Measurements from ENCODE around the gene PTPRG.

Gene PTPRG

DNA sequence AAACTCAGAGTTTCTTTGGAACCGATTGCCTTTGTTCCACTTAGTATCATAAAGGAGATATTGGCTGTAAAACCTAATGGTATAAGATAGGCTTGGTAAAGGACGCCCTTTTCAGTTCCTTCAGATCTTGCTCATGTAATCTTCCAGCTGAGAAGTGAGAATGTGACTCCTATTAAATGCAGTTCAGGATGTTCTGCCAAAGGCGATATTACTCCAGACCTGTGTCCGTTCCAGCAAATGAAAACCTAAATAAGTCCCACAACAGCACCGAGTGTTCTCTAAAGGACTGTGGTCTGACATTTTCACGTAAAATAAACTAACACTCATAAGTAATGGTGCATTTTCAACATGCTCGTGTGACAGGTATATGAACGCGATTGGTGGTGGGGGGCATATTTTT is 535.8 kb downstream of the PTPRG start:
- DNase-seq: no peak

DNA sequence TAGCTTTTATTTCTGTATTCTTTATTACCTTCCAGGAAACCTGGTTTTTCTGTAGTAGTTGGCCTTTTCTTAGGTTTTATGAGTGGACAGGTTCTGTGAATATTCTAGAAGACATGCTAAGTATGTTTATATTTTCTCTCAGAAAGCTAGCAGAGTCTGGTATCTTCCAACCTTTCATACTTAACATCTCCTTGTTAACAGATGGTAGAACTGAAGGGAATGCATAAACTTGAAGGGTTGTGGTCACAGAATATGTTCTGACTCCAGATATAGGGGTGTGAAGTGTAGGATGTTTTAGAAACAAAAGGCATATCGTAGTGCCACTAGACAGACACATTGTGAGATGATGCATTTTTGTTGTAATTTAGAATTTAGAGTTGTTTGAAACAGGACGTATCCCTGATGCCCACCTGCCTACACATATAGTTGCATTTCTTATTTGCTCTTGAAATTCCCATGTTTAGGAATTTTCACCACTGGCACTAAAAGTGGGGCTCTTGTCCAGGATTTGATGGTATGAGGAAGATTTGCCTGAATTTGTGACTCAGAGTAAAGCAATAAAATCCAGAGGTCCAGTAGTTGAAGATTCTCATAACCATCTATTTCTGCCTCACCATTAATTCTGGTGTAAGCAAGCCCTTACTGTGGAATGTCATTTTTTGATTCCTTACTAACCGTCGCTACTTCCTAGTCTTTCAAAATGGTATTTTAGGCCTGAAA is 537.4 kb downstream of the PTPRG start:
- no peak for DNase-seq

DNA sequence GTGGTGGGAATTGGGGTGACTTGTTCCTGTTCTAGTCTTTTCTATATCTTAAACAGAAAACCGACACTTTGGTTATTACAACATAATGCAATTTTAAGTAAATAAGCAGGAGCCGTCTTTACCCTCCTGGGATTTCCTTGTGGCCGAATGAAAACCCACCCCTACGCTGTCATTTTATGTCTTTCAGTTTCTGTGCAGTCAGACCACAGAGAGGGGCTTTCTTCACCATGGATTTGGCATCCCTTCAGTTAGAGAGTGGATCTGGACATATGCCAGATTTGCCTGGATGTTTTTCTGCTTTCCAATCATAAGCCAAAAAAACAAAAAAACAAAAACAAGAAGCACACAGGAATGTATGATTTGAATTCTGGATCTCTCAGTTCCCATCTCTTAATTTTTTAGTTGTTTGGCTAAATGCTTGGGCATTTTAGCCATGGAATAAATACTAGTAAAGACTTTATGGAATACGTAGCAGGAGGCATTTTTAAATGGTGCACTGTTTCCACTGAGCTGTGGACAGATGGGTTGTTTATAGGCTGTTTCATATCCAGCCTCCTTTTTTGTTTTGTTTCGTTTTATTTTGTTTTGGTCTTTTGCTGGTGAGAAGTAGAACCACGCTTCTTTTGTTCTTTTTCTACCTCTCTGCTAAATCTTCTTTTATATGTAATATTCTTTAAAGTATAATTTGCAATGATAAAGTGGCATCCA is 539.1 kb downstream of the PTPRG start:
- DNase-seq: no peak

DNA sequence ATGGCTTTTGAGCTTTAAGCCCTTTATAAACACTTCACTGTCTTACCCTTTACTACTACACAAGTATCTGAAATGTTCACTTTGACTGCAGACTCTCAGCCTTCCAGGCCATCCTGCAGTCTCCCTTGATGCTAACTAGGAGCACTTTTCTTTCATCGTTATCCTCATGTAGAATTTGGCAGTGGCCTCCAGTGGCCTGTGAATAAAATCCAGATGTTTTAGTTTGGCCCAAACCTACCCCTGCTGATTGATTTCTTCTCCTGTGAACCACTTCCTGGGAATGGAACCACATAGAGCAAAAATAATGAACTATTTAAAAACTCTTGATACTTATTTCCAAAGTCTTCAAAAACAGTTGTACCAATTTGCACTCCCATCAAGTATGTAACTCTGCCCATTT is 540.1 kb downstream of the PTPRG start:
- DNase-seq: no peak

DNA sequence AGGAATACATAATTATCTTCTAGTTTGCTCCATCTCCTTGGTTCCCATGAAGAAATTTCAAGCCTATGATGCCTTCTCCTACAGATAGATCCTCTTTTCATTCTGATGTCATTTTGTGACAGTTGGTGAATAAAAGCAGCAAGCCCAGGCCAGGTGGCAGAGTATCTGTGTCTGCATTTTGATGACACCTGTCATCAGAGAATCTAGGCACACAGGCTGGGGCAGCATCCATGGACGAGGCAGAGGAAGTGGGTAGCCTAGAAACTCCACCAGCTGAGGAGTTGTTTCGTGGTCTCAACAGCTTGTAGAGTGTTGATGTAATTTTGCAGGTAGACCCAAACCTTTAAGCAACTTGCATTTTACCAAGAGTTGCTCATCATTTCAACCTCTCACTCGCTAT is 542.2 kb downstream of the PTPRG start:
- no peak for DNase-seq

DNA sequence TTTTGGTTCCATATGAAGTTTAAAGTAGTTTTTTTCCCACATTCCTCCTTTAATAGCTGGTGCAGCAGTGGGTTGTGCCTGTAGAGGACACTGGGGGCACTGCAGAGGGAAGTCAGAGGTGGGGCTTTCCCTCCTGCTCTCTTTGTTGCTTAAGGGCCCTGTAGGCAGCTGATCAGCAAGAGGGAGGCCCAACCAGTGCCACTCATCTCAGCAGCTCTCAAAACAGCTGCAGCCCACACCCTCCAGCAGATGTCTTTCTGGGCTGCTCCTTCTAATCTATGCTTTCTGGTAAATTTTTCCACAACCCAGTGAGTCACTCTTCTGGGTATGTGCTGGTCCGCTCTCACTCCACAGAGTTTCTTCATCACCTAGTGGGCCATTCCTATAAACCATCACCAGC is 548.2 kb downstream of the PTPRG start:
- no peak for DNase-seq

DNA sequence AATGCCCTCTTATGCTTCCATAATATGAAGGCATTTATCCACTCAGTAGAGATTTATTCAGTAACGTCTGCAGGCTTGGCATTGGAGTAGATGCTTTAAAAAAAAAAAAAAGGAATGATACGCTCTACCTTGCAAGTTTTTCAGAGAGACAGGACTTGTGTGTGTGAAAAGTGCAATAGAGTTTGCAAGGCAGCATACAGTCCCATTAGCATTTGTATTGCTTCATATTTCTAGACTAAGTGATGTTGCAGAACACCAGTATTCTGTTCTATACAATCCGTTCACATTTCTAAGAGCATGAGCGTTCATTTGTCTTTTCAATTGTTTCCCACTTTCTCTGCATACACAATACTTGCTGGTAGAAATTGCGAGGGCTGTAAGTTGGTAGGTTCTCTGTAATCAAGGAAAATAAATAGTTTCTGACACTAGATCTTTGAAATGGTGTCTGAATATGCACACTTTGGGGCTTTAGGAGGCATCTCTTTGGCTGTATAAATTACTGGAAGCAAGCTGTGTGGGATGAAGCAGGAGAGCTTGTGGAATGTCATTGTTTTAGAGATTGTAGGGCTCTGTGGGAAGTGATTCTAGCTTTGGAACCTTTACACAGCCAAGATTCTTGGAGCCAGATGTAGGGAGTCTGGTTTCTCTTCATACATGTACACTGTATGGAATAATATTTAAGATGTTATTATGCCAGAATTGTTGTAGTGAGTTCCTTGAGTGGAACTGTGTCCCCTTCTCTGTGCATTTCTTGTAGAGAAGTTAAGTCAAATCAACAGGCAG is 549.3 kb downstream of the PTPRG start:
- no peak for DNase-seq

DNA sequence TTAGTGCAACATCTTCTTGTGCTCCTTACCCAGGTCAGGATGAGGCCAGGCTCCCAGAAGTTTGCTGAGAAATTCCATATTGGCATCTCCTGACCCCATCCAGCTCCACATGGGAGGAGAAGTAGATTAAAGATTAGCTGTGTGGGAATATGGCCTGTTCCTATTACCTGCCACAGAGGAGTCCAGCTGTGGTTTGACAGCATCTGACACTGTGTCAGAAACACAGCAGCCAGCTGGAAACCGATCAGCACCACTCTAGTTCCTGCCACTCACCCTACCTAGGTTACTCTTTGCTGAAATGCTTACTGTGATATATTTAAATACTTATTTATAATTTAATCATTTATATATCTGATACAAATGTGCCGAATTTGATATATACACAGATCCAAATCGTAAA is 551.7 kb downstream of the PTPRG start:
- no peak for DNase-seq

DNA sequence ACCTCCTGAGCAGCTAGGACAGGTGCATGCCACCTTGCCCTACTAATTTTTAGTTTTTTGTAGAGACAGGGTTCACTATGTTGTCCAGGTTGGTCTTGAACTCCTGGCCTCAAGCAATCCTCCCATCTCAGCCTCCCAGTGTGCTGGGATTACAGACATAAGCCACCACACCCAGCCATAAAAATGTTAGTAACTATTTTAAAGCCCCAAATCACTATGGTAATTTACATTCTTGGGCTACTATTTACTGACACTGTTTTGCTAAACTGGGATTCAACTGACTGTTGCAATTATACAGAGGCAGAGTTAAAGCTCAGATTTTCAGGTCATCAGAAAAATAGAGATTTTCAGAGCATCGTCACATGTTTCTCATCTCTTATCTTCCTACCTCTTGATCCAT is 553.4 kb downstream of the PTPRG start:
- DNase-seq: no peak

DNA sequence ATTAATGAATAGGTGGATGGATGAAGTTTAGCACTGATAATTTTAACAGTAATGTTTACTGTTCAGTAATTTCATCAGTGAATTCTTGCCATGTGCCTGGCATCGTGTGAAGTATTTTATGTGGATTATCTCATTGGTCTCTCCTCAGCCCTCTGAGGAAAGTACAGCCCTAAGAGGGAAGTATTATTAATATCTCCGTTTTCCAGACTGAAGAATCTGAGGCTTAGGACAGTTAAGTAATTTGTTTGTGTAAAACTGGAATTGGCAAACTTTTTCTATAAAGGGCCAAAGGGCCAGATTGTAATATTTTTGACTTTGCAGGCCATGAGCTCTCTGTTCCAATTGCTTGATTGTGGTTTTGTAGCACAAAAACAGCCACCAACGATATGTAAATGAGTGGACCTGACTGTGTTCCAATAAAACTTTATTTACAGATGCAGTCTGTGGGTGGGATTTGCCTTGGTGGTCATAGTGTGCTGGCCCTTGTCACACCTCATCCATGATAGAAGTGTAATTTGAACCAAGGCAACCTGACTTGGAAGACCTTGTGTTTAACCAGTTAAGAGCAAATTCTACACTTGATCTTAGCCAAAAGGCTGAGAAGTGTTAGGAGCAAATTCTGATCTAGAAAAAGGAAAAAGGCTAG is 556.7 kb downstream of the PTPRG start:
- DNase-seq: no peak

DNA sequence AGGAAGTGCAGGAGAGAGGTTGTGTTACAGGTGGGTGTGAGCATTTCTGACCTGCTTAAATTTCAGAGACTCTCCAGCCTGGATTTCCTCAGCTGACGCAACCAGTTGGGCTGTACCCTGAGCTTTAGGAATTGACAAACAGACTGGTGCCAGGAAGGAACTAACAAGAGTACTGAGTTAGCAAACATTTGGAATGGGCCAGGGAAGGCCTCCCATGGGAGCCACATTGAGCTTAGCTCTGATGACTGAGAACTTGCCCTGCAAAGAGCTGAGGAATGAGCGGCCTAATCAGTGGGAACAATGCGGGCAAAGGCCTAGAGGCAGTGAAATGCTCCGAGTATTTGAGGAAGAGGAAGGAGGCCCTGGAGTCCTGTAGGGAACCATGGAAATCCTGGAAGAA is 557.8 kb downstream of the PTPRG start:
- no peak for DNase-seq

DNA sequence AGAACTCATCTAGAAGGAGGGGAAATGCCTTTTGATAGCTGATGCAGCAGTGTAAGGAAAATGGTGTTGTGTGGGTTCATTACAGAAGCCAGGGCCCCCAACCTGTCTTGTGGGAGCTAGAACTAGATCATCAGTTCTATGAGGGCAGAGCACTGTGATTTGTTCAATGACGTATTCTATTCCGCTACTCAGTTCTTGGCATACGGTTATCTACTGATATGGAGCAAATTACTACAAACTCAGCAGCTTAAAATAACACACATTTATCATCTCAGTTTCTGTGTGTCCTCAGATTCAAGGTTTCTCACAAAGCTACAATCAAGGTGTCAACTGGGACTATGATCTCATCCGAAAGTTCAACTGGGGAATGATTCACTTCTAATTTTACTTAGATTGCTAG is 561.4 kb downstream of the PTPRG start:
- no peak for DNase-seq

DNA sequence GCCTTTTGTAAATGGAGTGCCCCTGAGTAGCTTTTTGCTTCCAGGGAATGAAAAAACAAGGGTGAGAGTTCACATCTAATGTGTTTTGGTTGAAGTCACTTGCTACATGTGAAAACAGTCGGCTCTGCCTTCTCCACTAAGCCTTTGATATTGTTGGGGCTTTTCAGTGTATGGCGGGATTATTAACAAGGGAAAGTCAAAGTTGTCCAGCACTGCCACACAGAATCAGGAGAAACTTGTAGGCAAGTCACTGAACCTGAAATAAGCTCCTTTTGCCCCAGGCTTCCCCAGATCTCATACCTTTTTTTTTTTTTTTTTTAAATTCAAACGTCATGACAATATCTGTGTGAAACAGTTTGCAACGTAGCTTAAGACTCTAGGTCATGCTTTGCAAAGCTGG is 564.0 kb downstream of the PTPRG start:
- DNase-seq: no peak

DNA sequence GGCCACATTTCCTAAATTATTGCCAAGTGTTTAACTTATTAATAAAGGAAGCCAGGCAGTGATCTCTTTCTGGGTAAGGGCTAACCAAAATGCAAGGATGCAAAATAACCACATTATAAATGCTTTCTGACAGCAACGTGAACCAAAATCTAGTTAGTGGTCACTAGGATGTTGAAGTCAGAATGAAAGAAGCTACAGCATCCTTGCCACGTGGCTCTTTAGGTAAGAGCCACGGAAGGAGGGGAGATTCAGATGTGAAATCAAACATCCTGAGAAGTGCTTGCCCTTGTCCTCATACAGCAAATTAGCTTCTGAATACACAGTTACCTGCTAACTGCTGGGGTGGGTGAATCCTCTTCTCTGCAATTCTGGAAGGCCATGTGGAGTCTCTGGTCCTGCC is 565.7 kb downstream of the PTPRG start:
- DNase-seq: no peak

DNA sequence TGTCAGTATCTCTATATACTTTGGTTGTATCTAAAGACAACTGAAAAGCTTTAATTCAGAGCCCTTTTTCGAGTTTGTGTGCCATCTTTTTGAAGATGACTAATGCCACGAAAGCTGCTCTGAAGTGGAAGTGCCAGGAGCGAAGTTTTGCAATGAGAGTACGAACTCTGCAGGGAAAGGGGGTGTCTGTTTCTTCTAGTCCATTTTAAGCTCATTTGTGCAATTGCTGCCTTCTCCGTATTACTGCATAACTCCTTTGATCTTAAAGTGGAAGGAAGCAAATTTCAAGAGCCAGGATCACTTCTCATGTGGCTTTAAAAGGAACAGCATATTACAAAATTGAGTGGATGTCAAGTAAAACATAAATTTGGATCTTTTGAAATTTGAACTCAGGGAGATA is 566.7 kb downstream of the PTPRG start:
- no peak for DNase-seq

DNA sequence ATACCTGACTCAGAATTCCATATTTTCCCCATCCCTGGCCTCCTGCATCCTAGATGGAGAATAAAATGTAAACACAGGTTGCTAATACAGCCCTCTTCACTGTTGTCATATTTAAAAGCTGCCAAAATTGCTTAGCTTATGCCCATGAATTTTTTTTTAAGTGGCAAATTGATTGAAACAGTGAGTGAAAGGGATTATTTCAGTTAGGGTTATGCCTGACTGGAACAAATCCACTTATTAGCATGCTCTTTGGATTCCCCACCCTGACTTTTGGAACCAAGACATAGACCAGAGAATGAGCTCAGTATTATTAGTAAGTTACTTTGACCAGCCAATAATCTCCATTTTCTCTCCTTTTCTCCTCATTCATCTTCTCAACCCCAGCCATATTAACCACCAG is 567.3 kb downstream of the PTPRG start:
- DNase-seq: no peak

DNA sequence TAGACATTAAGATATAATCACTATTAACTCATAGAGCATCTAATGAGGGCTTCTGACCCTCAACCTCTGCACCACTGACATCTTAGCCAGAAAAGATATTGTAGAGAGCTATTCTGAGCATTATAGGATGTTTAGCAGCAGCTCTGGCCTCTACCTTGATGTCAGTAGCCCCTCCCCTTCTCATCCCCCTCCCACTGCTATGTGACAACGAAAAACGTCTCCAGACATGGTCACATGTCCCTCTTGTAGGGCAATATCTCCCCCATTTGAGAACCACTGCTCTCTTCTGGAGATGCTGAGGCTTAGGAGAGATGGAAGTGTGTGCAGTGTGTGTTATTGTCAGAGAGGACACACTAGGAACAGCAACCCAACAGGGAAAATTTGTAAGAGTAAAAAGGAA is 569.7 kb downstream of the PTPRG start:
- no peak for DNase-seq

DNA sequence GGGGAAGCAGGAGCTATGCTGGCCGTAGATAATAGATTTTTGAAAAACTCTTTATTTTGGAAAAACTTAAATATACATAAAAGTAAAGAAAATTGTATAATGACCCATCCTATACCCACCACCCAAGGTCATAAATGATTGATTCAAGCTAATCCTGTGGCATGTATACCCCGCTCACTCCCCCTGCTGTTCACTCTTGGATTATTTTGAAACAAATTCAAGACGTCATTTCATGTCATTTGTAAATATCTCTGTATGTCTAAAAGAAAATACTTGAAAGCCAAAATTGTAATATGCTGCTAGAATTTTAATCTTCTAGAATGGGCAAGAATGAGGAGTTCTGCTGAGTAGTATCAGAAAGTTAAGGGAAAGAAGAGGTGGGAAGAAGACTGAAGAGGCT is 570.2 kb downstream of the PTPRG start:
- no peak for DNase-seq

DNA sequence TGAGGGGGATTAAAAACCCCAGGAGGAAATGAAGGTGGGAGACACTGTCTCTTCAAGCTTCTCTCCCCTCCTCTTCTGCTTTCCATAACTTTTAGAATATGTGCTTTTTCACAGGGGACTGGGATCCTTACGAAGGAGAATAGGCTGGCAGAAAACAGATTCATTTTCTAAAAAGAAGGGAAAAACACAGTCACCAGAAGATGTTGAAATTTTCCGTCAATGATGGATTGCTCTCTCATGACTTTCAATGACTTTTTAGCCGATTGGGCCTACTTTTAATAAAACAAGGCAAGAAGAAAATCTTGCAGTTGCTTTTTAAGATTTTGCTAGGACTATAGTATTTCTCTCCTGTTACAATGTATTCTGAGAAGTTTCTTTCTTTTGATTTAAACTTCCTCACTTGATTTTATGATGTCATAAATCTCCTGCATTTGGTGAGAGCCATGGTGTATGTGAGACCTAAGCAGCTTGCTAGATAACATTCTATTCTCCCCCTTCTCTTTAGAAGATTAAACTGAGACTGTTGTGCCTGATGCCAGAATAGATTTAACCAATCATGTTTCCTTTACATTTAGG is 570.7 kb downstream of the PTPRG start:
- no peak for DNase-seq

DNA sequence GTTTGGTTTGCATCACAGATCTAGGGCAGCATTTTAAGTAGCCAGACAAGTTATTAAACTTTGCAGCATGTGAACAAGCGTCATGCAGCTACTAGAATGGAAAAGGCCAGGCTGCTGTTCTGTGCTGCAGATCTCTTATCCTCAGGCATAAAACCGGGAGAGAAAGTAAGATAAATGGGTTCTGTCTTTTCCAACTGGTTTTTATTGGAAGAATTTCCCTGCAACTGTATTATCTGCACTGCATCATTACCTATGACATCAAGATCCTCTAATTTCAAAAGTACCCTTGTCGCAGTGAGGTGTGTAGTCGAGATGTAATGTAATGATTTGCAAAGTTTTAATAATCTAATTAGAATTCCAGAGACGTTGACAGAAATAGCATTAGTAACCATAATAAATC is 571.6 kb downstream of the PTPRG start:
- no peak for DNase-seq

DNA sequence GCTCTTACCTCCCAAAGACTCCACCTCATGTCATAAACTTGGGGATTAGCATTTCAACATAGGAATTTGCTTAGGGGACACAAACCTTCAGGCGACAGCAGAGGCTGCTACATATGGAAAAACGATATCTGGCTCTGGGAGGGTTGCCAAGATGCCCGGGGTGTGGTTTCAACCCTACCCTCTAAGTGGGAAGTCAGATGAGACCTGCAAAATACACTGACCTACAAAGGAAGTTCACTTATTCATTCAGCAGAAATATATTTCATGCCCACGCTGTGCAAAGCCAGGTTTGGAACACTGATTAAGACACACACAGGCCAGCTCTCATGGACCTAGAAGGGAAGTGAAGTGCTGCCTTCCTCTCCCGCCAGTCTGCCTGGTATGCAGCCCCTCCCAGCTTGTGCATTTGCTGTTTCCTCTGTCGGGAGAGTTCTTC is 572.7 kb downstream of the PTPRG start:
- DNase-seq: no peak

DNA sequence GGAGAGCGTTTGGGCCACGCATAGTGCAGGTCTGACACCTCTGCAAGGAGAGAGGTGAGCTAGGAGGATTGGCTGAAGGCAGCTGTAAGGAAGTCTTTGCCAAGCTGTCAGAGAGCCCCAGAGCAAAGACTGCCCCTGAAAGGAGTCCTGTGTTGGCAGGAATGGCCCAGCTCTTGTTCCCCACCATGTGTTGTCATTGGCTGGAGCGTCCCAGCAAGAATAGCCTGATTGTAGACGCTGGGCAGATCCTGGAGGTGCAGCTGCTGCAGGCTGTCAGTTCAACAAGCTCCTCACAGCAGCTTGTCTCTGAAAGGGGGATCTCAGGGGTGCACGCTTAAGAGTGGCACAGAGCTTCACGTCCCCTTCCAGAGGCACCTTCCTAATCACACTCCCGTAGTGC is 574.4 kb downstream of the PTPRG start:
- DNase-seq: no peak

DNA sequence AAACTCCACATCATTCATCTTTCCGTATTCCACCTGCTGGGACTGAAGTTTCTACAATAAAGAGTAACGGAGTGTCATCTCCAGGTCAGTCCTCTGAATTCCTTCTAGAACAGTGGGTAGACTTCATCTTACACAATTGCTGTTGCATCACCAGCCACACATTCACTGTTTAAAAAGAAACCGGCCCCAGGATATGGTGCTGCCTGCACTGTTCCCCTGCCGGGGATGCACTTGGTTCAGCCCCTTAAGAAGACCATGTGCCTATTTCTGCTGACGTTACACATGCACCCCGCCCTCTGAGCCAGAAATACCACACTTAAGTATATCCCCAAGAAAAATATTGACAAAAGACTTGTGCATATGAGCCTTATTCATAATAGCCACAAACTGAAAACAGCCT is 578.6 kb downstream of the PTPRG start:
- no peak for DNase-seq

All from CD4-positive, alpha-beta T cell treated with Interleukin-1 beta for 1 hour (primary cell).